ENCODE results near the gene PRR5.

PRR5 gene

GRCh38 chr22:44693756-44694155, 8.2 kb upstream of the PRR5 start:
- DNase-seq = no peak

GRCh38 chr22:44697423-44698141, 4.4 kb upstream of the PRR5 start:
- DNase-seq = peak; percentile 40

GRCh38 chr22:44698531-44699421, 3.2 kb upstream of the PRR5 start:
- no peak for DNase-seq

- DNase-seq = no peak
These were observed 1.5 kb upstream of the PRR5 start for GRCh38 chr22:44700456-44700855.

GRCh38 chr22:44701187-44701790, 715 bp upstream of the PRR5 start:
- DNase-seq = no peak

GRCh38 chr22:44702479-44703198, 635 bp downstream of the PRR5 start:
- no peak for DNase-seq

GRCh38 chr22:44703255-44703870, 1.4 kb downstream of the PRR5 start:
- DNase-seq = no peak

GRCh38 chr22:44704159-44705021, 2.4 kb downstream of the PRR5 start:
- no peak for DNase-seq

- no peak for DNase-seq
These were observed 3.0 kb downstream of the PRR5 start for GRCh38 chr22:44705022-44705297.

GRCh38 chr22:44706488-44706887, 4.5 kb downstream of the PRR5 start:
- no peak for DNase-seq

GRCh38 chr22:44707178-44707577, 5.2 kb downstream of the PRR5 start:
- DNase-seq = no peak

GRCh38 chr22:44707752-44708151, 5.7 kb downstream of the PRR5 start:
- DNase-seq = no peak

GRCh38 chr22:44709881-44710392, 7.9 kb downstream of the PRR5 start:
- DNase-seq = no peak

- DNase-seq = no peak
These were observed 8.7 kb downstream of the PRR5 start for GRCh38 chr22:44710474-44711240.

GRCh38 chr22:44711241-44711560, 9.2 kb downstream of the PRR5 start:
- DNase-seq = no peak

- DNase-seq = no peak
These were observed 9.9 kb downstream of the PRR5 start for GRCh38 chr22:44711690-44712555.

- DNase-seq = no peak
These were observed 11.0 kb downstream of the PRR5 start for GRCh38 chr22:44712962-44713361.

GRCh38 chr22:44714703-44715350, 12.8 kb downstream of the PRR5 start:
- no peak for DNase-seq

- DNase-seq = no peak
These were observed 16.4 kb downstream of the PRR5 start for GRCh38 chr22:44718418-44718817.
